Erythroblast (primary cell): ENCODE results near the gene DNASE1L3.

Source experiments
- GATA1 ChIP-seq: IDR thresholded peaks from 2 replicates; pipeline ENCODE4 v1.6.1; 2011; ENCODE audit warnings: low read depth, mild to moderate bottlenecking, control low read depth, low read length, moderate library complexity
- POLR2A ChIP-seq: IDR thresholded peaks from 2 replicates; pipeline ENCODE4 v1.6.1; 2011; ENCODE audit warnings: mild to moderate bottlenecking, low read length

DNA sequence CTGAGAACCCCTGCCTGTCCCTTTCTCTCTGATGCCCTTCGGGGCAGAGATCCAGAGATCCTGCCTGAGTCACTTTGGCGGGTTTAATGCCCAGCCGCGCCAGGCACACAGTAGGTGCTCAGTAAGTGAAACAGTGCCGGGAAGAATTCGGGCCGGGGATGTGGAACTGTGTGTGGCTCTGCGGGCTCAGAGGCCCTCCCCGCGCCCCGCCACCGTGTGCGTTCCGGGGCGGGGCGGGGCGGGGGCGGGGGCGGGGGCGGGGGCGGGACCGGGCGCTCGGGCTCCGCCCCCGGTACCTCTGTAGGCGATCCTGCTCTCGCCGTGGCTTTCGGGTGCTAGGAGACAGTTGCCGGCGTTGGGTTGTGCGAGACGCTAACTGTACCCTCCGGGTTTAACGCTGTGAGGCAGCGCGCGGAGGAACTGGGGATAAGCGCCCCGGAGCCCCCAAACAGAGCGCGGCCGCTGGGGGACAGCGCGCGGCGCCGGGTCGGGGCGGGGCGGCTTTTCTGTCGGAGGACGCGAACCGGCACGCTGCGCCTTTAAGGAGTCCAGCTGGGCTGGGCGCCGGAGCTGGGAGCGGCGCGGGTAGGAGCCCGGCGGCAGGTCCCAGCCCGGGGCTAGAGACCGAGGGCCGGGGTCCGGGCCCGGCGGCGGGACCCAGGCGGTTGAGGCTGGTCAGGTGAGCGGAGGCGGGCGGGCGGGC, 26.6 kb upstream of the DNASE1L3 start, which contains the start of gene ABHD6:
- TF ChIP-seq POLR2A: no peak
- no peak for TF ChIP-seq GATA1
